ENCODE results near the gene PRMT3. TPM values are rescaled to one million over a fixed set of nuclear protein-coding genes. Genes with fewer than 3 reads are reported as not detected.

The PRMT3 gene
- total and polyA plus RNA-seq, 2 of the 4 experiments (the other 2 are of a cell fraction) = 8.8 to 11.3 TPM

DNA sequence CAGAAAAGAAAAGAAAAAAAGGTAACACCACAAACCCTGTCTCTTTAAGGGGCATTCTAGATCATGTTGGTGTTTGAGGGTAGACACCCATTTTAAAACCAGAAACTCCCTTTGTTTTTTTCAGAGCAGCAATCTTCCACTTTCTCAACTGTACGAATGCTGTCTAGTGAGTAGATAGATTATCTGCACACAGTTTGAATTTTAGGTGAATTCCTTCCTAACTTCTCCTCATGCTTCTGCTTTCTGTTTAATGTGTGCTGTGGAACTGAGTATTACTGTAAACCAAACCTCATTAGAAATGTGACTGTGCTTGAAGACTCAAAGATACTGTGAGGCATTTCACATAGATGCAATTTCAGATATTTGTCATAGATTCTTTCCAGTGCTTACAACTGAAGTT is 102.4 kb downstream of the PRMT3 start:
- intact Hi-C loops (cut with micrococcal nuclease) (loop anchor here (5.0 kb wide), 1 partner anchor 1757 kb away; no protein-coding TSS in a partner anchor), in situ Hi-C loops (cut with MboI; ENCODE audit: low sequenced_read_pairs) (no loop called here), dilution Hi-C loops (cut with HindIII; ENCODE audit: low sequenced_read_pairs, unreplicated experiment) (no loop called here)
- no peaks in the 10 kb centered on the region for H3K27me3 ChIP-seq (ENCODE audit: control insufficient read depth, insufficient read depth, low read length)
- H3K56ac ChIP-seq (ENCODE audit: extremely low read depth, insufficient read depth, low read length) = no peak overlapping the region
- H2BK15ac ChIP-seq (ENCODE audit: low read depth, low read length) = no peak overlapping the region
- H3K36me3 ChIP-seq (ENCODE audit: control insufficient read depth, insufficient read depth, low read length) = no peaks in the 10 kb centered on the region
- H2BK20ac ChIP-seq (ENCODE audit: low read depth, low read length) = no peak overlapping the region
- no TSS peak for BruUV-seq (replicated peaks)
- H3K14ac ChIP-seq (replicated peaks; ENCODE audit: low read depth, low read length) = no peak overlapping the region
- no peak for TF ChIP-seq POLR2A (IDR thresholded peaks at IDR 0.05; ENCODE audit: low read depth, low read length)
- no peak for TF ChIP-seq MAZ (IDR thresholded peaks at IDR 0.05; ENCODE audit: borderline replicate concordance, low read depth, low read length)
- TF ChIP-seq SMC3 (IDR thresholded peaks at IDR 0.05; ENCODE audit: low read depth, low read length) = no peak
- no peak for TF ChIP-seq CHD1 (IDR thresholded peaks at IDR 0.05; ENCODE audit: low read depth, low read length)
- TF ChIP-seq FOS (IDR thresholded peaks at IDR 0.05; ENCODE audit: low read depth, low read length) = no peak
- no peak for TF ChIP-seq RCOR1 (IDR thresholded peaks at IDR 0.05; ENCODE audit: insufficient replicate concordance, low read length)
- TF ChIP-seq MXI1 (IDR thresholded peaks at IDR 0.05; ENCODE audit: borderline replicate concordance, low read depth, low read length) = no peak
- TF ChIP-seq, protein P1, sequence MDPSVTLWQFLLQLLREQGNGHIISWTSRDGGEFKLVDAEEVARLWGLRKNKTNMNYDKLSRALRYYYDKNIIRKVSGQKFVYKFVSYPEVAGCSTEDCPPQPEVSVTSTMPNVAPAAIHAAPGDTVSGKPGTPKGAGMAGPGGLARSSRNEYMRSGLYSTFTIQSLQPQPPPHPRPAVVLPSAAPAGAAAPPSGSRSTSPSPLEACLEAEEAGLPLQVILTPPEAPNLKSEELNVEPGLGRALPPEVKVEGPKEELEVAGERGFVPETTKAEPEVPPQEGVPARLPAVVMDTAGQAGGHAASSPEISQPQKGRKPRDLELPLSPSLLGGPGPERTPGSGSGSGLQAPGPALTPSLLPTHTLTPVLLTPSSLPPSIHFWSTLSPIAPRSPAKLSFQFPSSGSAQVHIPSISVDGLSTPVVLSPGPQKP (IDR thresholded peaks at IDR 0.05; ENCODE audit: borderline replicate concordance, low read depth, low read length) = no peak
- TF ChIP-seq, protein P2, sequence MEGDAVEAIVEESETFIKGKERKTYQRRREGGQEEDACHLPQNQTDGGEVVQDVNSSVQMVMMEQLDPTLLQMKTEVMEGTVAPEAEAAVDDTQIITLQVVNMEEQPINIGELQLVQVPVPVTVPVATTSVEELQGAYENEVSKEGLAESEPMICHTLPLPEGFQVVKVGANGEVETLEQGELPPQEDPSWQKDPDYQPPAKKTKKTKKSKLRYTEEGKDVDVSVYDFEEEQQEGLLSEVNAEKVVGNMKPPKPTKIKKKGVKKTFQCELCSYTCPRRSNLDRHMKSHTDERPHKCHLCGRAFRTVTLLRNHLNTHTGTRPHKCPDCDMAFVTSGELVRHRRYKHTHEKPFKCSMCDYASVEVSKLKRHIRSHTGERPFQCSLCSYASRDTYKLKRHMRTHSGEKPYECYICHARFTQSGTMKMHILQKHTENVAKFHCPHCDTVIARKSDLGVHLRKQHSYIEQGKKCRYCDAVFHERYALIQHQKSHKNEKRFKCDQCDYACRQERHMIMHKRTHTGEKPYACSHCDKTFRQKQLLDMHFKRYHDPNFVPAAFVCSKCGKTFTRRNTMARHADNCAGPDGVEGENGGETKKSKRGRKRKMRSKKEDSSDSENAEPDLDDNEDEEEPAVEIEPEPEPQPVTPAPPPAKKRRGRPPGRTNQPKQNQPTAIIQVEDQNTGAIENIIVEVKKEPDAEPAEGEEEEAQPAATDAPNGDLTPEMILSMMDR (conservative IDR thresholded peaks at IDR 0.05; ENCODE audit: low read depth, low read length) = no peak
- TF ChIP-seq, protein P3, sequence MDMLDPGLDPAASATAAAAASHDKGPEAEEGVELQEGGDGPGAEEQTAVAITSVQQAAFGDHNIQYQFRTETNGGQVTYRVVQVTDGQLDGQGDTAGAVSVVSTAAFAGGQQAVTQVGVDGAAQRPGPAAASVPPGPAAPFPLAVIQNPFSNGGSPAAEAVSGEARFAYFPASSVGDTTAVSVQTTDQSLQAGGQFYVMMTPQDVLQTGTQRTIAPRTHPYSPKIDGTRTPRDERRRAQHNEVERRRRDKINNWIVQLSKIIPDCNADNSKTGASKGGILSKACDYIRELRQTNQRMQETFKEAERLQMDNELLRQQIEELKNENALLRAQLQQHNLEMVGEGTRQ (IDR thresholded peaks at IDR 0.05; ENCODE audit: low read depth, low read length) = no peak
- no peak for TF ChIP-seq RFX5 (IDR thresholded peaks at IDR 0.05; ENCODE audit: low read depth, low read length)
- no peak for TF ChIP-seq MAFK (IDR thresholded peaks at IDR 0.05; ENCODE audit: low read depth, low read length)
- TF ChIP-seq BHLHE40 (IDR thresholded peaks at IDR 0.05; ENCODE audit: low read depth, low read length) = no peak
- no peak for TF ChIP-seq NFE2L2 (IDR thresholded peaks at IDR 0.05; ENCODE audit: low read depth, low read length)
- no peak for TF ChIP-seq CEBPB (IDR thresholded peaks at IDR 0.05; ENCODE audit: low read depth, low read length)
- H3K9me1 ChIP-seq (ENCODE audit: insufficient read depth, low read length) = peaks cover 3% of the 10 kb centered on the region; the same call in 1 of the 2 replicates
- H3K79me1 ChIP-seq (ENCODE audit: low read depth in 1 of 2, low read length in 2 of 2) = no peaks in the 10 kb centered on the region
- no peak overlapping the region for H4K91ac ChIP-seq (ENCODE audit: insufficient read depth, low read depth, low read length)
- no peak for ATAC-seq (ENCODE audit: low read depth)
- H3K9me3 ChIP-seq (ENCODE audit: control insufficient read depth, insufficient read depth, low read length) = no peaks in the 10 kb centered on the region
- H2AFZ ChIP-seq (replicated peaks; ENCODE audit: low read length, poor library complexity) = no peak overlapping the region
- H3K18ac ChIP-seq (ENCODE audit: low read depth, low read length) = no peak overlapping the region
- no CpG with 5 or more reads among the region's 1 CpG for WGBS, 2 experiments (ENCODE audit: extremely low coverage in 2 of 2, insufficient read length in 1 of 2)
- no peaks in the 10 kb centered on the region for H3K4me1 ChIP-seq (ENCODE audit: control insufficient read depth, insufficient read depth, low read length)
- no peak overlapping the region for H3K4me2 ChIP-seq (ENCODE audit: low read depth, low read length)
- ChIA-PET POLR2A (ENCODE audit: unreplicated experiment) (no interaction called here), CTCF (interaction anchor here (1.5 kb wide), 1 partner anchor 11 kb away, joined by 3 read pairs; no protein-coding TSS in a partner anchor)
- no peak overlapping the region for H4K5ac ChIP-seq (ENCODE audit: low read depth, low read length)
- no peak overlapping the region for H3K4ac ChIP-seq (ENCODE audit: low read depth, low read length)
- H2AK5ac ChIP-seq (ENCODE audit: low read depth, low read length) = no peak overlapping the region
- no peak overlapping the region for H4K8ac ChIP-seq (ENCODE audit: low read depth in 2 of 2, low read length in 2 of 2)
- H3K27ac ChIP-seq (ENCODE audit: insufficient read depth, low read length) = no peak overlapping the region
- H4K20me1 ChIP-seq (ENCODE audit: insufficient read depth, low read length) = no peaks in the 10 kb centered on the region
- no peak overlapping the region for H3K9ac ChIP-seq (ENCODE audit: low read depth, low read length)
- H2BK120ac ChIP-seq (ENCODE audit: low read depth, low read length) = no peak overlapping the region
- H2AK9ac ChIP-seq (replicated peaks; ENCODE audit: low read depth, low read length, poor library complexity) = no peak overlapping the region
- no peak overlapping the region for H2BK5ac ChIP-seq (ENCODE audit: low read depth, low read length, poor library complexity, severe bottlenecking)
- DNase-seq = no peak
- H3K4me3 ChIP-seq (ENCODE audit: insufficient read depth, low read depth, low read length) = no peak overlapping the region
- H3K23ac ChIP-seq (ENCODE audit: low read depth, low read length) = no peak overlapping the region
